Brain pericyte (primary cell): Measurements from ENCODE around the gene TPRN.

Experiments
- DNase-seq: peaks from one replicate; pipeline ENCODE4 v3.0.0-alpha.2; 2012; ENCODE audit warnings: low read depth, low spot score

The TPRN gene

DNA sequence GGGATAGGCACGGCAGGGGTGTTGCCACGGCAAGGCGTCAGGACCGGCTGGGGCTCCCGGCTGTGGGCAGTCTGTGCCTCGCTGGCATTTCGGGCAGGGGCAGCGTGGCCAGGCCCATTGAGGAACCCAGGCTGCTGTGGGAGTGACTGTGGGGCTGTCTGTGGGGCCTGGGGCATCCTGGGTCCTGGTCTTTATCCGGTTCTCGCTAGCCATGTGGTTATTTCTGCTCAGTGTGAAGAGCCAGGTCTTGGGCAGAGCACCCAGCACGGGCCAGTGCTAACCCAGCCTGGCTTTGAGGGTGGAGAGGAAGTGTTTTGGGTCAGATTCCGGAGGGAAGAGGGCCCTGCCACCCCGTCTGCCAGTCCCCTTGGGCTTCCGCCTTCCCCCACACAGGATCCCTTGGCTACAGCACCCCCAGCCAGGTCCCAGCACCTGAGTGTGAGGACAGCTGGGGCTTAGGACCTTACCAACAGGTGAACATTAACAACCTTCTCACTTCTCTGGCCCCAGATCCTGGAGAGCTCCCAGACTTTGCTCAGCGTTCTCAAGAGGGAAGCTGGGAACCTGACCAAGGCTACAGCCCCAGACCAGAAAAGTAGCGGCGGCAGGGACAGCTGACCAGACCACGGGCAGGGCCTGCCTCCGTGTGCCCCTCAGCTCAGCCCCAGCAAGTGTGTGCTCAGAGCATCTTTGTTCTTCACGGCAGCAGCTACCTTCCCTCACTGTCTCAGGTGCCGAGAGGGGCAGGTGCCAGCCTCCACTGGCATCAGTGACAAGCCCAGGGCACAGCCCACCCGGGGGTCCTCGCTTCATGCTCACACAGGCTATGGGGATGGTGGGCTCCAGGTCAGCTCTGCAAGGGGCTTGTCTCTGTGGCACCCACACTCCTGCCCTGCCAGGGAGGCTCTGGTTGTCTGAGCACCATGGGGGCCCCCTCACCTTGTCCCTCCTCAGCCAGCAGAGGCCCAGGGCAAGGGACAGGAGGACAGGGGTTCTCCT lies 10.9 kb downstream of the TPRN start:
- no peak for DNase-seq

- peak; percentile 89 for DNase-seq
Measured at GRCh38 chr9:137188490-137189296, 11.8 kb downstream of the TPRN start, which contains the start of the genes ANAPC2 and SSNA1. ANAPC2 (minus strand) TSS chr9:137188560; CDS start chr9:137188532, 28 bp downstream. SSNA1 (plus strand) TSS chr9:137188676; CDS start chr9:137188727, 51 bp downstream.

- no peak for DNase-seq
Measured at GRCh38 chr9:137188086-137188489, 12.5 kb downstream of the TPRN start.

- DNase-seq, result no peak
Measured at GRCh38 chr9:137187386-137187785, 13.2 kb downstream of the TPRN start.

GRCh38 chr9:137186385-137186784 lies 14.2 kb downstream of the TPRN start:
- DNase-seq, result no peak

DNA sequence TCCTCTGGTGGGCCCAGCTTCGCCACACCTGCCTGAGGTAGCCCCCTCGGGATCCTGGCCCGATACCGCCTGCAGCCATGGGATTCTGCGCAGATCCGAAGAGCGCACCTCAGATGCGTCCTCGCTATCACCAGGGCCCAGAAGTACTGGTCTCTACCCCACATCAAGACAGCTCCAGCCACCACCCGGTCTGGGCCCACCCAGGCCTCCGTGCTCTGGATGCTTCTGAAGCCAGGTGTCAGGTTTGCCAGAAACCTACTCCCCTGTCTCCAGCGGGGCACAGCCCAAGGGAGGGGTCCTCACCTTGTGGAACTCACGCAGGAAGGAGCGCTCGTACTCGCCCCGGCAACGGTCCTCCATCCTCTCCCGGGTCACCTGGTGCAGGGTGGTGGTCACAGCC lies 14.6 kb downstream of the TPRN start:
- no peak for DNase-seq

DNA sequence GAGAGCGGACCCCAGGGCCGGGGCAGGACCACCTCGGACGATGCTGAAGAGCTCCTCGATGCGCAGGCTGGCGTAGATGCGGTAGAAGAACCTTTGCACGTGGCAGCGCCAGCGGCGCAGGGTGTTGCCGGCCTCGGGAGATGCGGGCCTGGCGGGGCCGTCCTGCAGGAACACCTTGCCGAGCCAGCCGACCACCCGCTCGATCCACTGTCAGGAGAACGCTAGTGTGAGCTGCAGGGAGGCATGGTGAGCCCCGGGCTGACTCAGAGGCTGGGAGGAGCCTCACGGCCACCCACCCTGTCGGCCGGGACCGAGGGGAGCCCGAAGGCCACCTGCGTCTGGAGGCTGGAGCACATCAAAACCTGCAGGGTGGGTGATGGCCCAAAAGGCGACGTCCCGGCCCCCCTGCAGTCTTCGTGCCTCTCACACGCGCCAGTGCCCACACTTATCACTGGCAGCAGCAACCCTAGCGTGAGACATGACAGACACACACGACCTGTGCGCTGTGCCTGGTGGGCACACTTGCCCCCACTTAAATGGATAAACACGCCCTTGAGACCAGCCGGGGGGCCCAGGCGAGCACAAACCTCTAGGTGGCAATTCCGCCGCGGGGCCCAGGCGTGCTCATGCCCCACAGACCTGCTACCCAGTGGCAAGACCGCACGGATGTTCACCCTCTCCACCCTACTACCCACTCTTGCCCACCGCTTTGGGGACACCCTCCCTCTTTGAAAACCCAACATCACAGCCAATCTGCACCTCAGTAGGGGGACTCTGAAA lies 15.5 kb downstream of the TPRN start:
- DNase-seq, result no peak

DNA sequence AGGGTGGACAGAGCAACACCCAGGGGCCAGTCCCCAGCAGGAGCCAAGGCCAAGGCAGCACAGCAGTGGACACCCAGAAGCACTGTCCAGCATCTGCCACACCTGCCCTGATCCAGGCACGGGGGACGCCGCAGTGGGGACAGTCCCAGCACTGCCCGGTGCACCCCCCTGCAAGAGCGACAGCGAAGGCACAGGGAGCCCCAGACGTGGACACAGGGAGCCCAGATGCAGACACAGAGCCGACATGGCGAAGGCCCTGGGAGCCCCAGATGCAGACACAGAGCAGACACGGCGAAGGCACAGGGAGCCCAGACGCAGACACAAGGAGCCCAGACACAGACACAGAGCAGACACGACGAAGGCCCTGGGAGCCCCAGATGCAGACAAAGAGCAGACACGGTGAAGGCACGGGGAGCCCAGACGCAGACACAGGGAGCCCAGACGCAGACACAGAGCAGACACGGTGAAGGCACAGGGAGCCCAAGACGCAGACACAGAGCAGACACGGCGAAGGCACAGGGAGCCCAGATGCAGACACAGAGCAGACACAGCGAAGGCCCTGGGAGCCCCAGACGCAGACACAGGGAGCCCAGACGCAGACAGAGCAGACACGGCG lies 16.5 kb downstream of the TPRN start:
- DNase-seq, result no peak

DNA sequence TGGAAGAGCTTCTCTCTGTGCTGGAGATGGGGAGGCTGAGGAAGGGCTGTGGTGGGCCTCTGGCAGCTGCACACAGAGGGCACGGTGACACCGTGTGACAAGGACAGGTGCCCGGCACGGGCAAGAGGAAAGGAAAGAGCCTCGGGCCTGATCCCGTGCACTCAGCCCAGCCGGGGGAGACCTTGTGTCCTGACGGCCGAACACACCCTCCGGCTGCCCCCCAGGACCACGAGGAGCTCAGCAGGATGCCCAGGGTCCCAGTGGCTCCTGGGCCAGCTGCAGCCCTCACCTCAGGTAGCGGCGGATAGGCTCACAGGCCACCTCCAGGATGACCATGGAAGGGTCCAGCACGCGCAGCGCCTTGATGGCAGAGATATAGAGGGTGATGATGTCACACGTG lies 17.7 kb downstream of the TPRN start:
- DNase-seq, result no peak

DNA sequence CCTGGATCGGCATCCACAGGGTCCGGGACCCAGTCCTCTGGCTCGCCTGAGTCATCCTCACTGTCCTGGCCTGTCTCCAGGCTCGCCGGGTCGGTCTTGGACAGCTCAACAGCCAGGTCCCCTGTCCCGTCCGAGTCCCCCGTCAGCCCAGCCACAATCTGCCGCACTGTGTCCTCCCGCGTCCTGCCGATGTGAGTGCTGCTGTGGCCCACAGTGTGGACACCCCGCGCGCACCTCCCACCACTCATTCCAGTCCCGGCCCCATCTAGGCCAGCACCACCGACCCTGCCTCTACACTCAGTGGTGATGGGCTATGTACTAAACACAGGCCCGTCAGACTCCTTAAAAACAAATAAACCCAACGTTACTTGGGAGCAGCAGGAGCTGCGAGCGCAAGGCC lies 18.9 kb downstream of the TPRN start:
- no peak for DNase-seq

DNA sequence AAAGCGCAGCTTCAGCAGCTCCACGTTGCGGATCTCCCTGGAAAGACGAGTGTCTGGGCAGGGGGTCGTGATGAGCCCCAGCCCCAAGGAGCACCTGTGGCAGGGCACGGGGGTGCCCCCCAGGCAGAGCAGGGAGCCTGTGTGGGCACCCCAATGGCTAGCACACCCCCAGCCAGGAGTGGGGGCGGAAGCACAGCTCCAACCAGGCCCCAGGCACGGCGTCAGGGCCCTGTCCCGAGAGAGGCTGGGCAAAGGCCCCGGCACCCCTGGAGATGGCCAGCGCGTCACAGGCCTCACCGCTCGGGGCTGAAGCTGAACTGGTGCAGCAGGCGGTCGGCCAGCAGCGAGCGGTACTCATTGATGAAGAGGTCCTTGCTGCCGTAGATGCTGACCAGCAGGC lies 20.1 kb downstream of the TPRN start:
- no peak for DNase-seq

GRCh38 chr9:137179761-137180160 lies 20.8 kb downstream of the TPRN start:
- DNase-seq, result no peak

DNA sequence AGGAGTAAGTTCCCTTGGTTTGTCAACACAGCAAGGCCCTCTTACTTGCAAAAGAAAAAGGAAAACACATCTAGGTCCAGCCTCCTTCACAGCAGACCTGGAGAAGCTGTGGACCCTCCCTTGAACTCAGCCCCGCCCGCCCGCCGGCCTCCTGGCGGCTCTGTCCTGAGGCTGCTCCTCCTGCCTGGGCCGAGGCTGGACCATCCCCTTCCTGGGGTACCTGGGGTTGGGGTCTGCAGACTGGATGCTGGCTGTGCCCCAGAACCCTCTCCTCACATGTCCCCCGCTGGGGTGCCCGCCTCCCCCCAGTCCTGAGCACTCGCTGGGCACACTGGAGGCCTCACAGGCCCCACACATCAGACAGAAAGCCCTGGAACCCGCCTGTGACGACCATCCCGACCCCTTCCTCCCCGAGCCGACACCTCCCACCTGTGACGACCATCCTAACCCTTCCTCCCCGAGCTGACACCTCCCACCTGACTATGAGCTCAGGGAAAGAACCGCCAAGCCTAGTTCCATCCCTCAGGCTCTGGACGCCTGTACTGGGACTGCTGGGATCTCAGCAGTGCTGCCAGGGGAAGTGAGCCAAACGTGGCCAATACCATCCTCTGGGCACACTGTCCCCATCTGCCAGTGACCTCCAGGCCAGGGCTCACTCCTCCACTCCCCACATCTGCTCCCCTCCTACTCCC lies 21.5 kb downstream of the TPRN start:
- no peak for DNase-seq

GRCh38 chr9:137178201-137178938 lies 22.2 kb downstream of the TPRN start:
- DNase-seq, result no peak

- DNase-seq, result no peak
Measured at GRCh38 chr9:137176302-137177182, 24.0 kb downstream of the TPRN start.

- no peak for DNase-seq
Measured at GRCh38 chr9:137175345-137175961, 25.1 kb downstream of the TPRN start.

DNA sequence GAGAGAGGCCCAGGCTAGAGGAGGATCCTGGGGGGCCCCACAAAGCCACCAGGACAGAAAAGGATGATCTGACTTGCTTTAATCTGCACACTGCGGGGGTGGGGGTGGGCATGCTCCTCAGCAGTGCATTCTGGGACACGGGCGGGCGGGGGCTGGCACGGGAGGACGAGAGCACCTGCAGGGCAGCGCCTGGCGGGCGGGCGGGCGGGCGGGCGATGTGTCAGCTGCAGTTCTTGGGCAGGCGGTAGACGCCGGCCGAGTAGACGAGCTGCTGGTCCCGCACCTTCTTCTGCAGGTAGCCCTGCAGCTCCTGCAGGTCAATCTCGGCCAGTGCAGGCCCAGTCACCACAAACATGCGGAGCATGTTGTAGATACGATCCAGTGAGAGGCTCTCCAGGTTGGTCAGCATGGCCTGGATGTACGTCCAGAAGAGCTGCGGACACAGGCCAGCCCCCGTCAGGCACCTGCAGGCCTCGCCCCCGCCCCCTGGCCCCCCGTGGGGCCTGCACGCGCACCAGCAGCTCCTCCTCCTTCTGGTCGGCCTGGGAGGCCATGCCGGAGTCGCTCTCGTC lies 25.7 kb downstream of the TPRN start:
- DNase-seq, result no peak
